Panc1 (cell line): ENCODE data around the gene RCBTB2. TPM values are rescaled to one million over a fixed set of nuclear protein-coding genes. Genes with fewer than 3 reads are reported as not detected.

ENCODE experiments used
- ATAC-seq: fragments of 200-7000 bp; cut with Tn5 transposase; 2 replicates; pipeline ENCODE4 v1.9.1; 2020; ENCODE audit warnings: mild to moderate bottlenecking, moderate library complexity
- BruUV-seq: library from RNA; stranded (reverse); fragments of 400-500 nt; replicated peaks from 2 replicates; lab custom pipeline; 2021; lab: Mats Ljungman, UMichigan
- CTCF ChIA-PET: fragments of 300-600 bp; sonication (Branson Sonifier 250); formaldehyde crosslinking; loops from one replicate; lab custom pipeline; 2022; ENCODE audit warnings: antibody characterized with exemption; lab: Charles Lee
- POLR2A ChIA-PET: fragments of 300-600 bp; sonication (Branson Sonifier 250); formaldehyde crosslinking; loops from one replicate; lab custom pipeline; 2022; ENCODE audit warnings: antibody characterized with exemption; lab: Charles Lee
- DNase-seq: peaks from one replicate; pipeline ENCODE4 v3.0.0-alpha.2; 2010; ENCODE audit warnings: low read depth, low spot score
- H3K27ac ChIP-seq: 2 replicates; pipeline ENCODE4 v1.5.1; 2011; ENCODE audit warnings: mild to moderate bottlenecking, low read length, inconsistent platforms
- H3K27me3 ChIP-seq: fragments of 200-500 bp; sonication (Bioruptor generic); 2 replicates; pipeline ENCODE4 v1.6.0; 2014; ENCODE audit warnings: low read length, inconsistent platforms; ENCODE audit not compliant: control insufficient read depth, insufficient read depth
- H3K36me3 ChIP-seq: fragments of 200-500 bp; sonication (Bioruptor generic); 2 replicates; pipeline ENCODE4 v1.5.1; 2014; ENCODE audit warnings: inconsistent platforms, mild to moderate bottlenecking, low read length, moderate library complexity; ENCODE audit not compliant: control insufficient read depth, insufficient read depth
- H3K4me1 ChIP-seq: 2 replicates; pipeline ENCODE4 v1.5.1; 2011; ENCODE audit warnings: inconsistent platforms, mild to moderate bottlenecking, low read length, moderate library complexity; ENCODE audit not compliant: control insufficient read depth, insufficient read depth
- H3K4me3 ChIP-seq, 2 experiments: 2 replicates each; pipeline ENCODE4 v1.5.1; 2011 to 2012; ENCODE audit warnings: low read depth in 2 of 2, low read length in 2 of 2, mild to moderate bottlenecking in 2 of 2, inconsistent platforms in 1 of 2, moderate library complexity in 1 of 2
- H3K9me3 ChIP-seq: fragments of 200-500 bp; sonication (Bioruptor generic); 2 replicates; pipeline ENCODE4 v1.5.1; 2014; ENCODE audit warnings: low read depth, mild to moderate bottlenecking, inconsistent platforms, low read length, moderate library complexity; ENCODE audit not compliant: control insufficient read depth, insufficient read depth
- POLR2AphosphoS5 ChIP-seq: IDR thresholded peaks from 2 replicates; pipeline ENCODE4 v1.6.1; 2012; ENCODE audit warnings: mild to moderate bottlenecking, low read depth, low read length, moderate library complexity
- SIN3A ChIP-seq: IDR thresholded peaks from 2 replicates; pipeline ENCODE4 v1.6.1; 2012; ENCODE audit warnings: low read depth, mild to moderate bottlenecking, low read length, moderate library complexity, borderline replicate concordance; ENCODE audit not compliant: insufficient read depth
- TCF7L2 ChIP-seq: IDR thresholded peaks from 2 replicates; pipeline ENCODE4 v1.6.1; 2011; ENCODE audit warnings: mild to moderate bottlenecking, low read depth, low read length, inconsistent platforms
- in situ Hi-C: cut with HindIII; loops from 2 replicates; pipeline ENCODE4 v1.10.0; 2016; ENCODE audit warnings: low sequenced_read_pairs, low pct_unique_long_range_greater_than_20kb
- intact Hi-C: fragments of 100-400 bp; cut with micrococcal nuclease; formaldehyde crosslinking; loops from one replicate; pipeline ENCODE4 v1.10.0; 2022; ENCODE audit not compliant: unreplicated experiment
- total RNA-seq: library from RNA; stranded (reverse); gene quantifications from one replicate; pipeline ENCODE4 v1.2.1, GENCODE V29; 2021; ENCODE audit not compliant: unreplicated experiment
- TF ChIP-seq, protein P1 (sequence below), 2 experiments: IDR thresholded peaks; 2 replicates each; pipeline ENCODE4 v1.6.1; 2011 to 2012; ENCODE audit warnings: low read depth in 2 of 2, control low read depth in 1 of 2, low read length in 1 of 2, mild to moderate bottlenecking in 1 of 2, moderate library complexity in 1 of 2; ENCODE audit not compliant: insufficient read depth in 1 of 2
- TF ChIP-seq, protein P2 (sequence below): fragments of 450-650 bp; IDR thresholded peaks from 2 replicates; pipeline ENCODE4 v1.5.1; 2017; ENCODE audit warnings: mild to moderate bottlenecking

The RCBTB2 gene
- total RNA-seq, 1 experiment from 2014 or later, result 4.4 TPM

DNA sequence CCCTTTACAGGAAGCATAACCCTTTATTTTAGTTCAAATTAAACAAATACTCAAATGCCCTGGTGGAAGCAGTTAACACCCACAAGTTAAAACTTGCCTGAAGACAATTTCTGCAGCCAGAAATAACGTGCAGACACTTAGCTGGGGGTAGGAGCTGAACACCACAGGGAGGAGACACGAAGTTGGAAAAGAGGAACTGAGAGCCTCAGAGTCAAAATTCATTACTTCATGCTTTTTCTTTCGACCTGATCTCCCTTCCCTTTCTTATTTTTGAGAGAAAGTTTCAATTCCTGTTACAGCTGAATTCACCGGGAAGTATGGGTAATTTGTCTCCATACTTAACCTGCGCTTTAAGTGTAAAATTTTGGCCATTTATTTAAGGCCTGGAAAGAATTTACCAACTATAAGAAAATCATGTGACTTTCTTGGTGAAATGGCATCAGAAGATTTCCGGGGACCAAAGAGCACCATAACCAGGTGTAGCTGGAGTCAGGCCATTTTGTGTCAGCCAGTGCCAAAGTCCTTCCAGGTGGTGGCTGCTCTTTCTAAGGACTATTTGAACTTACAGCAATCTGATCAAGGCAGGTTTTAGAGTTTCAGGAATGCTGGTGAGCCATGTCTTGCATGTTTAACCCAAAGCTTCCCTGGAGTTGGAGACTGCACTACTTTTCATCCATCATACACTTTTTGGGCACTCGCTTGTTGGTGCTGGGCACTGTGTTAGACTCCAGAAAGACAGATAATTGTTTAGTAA is 46.5 kb upstream of the RCBTB2 start:
- no TSS peak for BruUV-seq
- Histone ChIP-seq H3K4me1 (no peaks in the 10 kb centered on the region; the same call in 1 of the 2 replicates), H3K9me3 (no peaks in the 10 kb centered on the region), H3K36me3 (no peaks in the 10 kb centered on the region), H3K4me3 (no peak overlapping the region), H3K27me3 (no peaks in the 10 kb centered on the region), H3K27ac (no peak overlapping the region)
- intact Hi-C loops (no loop called here), in situ Hi-C loops (no loop called here)
- TF ChIP-seq TCF7L2 (no peak), SIN3A (no peak), POLR2AphosphoS5 (no peak)
- TF ChIP-seq, protein P1, sequence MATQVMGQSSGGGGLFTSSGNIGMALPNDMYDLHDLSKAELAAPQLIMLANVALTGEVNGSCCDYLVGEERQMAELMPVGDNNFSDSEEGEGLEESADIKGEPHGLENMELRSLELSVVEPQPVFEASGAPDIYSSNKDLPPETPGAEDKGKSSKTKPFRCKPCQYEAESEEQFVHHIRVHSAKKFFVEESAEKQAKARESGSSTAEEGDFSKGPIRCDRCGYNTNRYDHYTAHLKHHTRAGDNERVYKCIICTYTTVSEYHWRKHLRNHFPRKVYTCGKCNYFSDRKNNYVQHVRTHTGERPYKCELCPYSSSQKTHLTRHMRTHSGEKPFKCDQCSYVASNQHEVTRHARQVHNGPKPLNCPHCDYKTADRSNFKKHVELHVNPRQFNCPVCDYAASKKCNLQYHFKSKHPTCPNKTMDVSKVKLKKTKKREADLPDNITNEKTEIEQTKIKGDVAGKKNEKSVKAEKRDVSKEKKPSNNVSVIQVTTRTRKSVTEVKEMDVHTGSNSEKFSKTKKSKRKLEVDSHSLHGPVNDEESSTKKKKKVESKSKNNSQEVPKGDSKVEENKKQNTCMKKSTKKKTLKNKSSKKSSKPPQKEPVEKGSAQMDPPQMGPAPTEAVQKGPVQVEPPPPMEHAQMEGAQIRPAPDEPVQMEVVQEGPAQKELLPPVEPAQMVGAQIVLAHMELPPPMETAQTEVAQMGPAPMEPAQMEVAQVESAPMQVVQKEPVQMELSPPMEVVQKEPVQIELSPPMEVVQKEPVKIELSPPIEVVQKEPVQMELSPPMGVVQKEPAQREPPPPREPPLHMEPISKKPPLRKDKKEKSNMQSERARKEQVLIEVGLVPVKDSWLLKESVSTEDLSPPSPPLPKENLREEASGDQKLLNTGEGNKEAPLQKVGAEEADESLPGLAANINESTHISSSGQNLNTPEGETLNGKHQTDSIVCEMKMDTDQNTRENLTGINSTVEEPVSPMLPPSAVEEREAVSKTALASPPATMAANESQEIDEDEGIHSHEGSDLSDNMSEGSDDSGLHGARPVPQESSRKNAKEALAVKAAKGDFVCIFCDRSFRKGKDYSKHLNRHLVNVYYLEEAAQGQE (IDR thresholded peaks at IDR 0.05; ENCODE audit: insufficient read depth in 1 of 2, low read depth in 2 of 2, low read length in 1 of 2), result no peak
- TF ChIP-seq, protein P2, sequence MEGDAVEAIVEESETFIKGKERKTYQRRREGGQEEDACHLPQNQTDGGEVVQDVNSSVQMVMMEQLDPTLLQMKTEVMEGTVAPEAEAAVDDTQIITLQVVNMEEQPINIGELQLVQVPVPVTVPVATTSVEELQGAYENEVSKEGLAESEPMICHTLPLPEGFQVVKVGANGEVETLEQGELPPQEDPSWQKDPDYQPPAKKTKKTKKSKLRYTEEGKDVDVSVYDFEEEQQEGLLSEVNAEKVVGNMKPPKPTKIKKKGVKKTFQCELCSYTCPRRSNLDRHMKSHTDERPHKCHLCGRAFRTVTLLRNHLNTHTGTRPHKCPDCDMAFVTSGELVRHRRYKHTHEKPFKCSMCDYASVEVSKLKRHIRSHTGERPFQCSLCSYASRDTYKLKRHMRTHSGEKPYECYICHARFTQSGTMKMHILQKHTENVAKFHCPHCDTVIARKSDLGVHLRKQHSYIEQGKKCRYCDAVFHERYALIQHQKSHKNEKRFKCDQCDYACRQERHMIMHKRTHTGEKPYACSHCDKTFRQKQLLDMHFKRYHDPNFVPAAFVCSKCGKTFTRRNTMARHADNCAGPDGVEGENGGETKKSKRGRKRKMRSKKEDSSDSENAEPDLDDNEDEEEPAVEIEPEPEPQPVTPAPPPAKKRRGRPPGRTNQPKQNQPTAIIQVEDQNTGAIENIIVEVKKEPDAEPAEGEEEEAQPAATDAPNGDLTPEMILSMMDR, result no peak
- DNase-seq, result no peak
- ChIA-PET CTCF (interaction anchor here (0.6 to 1.2 kb wide), 7 partner anchors 32 to 1276 kb away, joined by 3 to 5 read pairs (median 3); no protein-coding TSS in a partner anchor), POLR2A (no interaction called here)
- ATAC-seq, result no peak

DNA sequence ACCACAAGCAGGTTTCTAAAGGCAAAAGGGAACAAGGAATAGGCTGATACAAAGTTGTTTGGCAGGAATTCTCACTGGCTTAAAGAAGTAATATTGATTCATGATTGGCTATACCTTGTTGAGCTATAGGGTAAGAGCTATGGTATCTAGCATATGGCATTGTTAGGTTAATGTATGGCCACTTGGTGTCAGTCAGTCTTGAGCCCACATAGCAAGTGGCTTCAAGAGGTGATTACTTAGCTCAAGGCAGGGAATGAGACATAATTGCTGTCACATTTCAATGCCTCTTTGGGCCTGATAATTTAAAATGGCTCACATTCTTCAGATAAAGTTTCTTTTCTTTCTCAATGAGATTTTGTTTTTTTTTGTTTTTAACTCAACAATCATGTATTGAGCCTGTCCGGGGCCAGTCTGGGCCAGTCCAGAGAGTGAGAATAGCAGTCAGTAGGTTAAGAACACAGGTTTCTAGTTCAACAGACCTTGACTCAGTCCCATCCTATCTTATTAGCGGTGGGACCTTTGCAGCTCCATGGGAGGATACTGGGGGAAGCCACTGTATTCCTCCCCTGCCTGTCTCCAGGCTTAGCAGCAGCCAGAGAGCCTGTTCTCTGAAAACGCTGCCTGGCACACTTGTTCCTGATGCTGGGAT is 45.8 kb upstream of the RCBTB2 start:
- Histone ChIP-seq H3K4me1 (no peaks in the 10 kb centered on the region; the same call in 1 of the 2 replicates), H3K9me3 (no peaks in the 10 kb centered on the region), H3K27ac (no peak overlapping the region), H3K4me3 (no peak overlapping the region), H3K36me3 (no peaks in the 10 kb centered on the region), H3K27me3 (no peaks in the 10 kb centered on the region)
- in situ Hi-C loops (no loop called here), intact Hi-C loops (no loop called here)
- DNase-seq (no peak), ATAC-seq (no peak)
- CTCF ChIA-PET, result no interaction called here
- POLR2A ChIA-PET, result interaction anchor here (0.7 kb wide), 1 partner anchor 135 kb away, joined by 4 read pairs; no protein-coding TSS in a partner anchor
- BruUV-seq, result no TSS peak
- TF ChIP-seq, protein P2, result no peak
